ENCODE results near the gene BCL7A.

DNA sequence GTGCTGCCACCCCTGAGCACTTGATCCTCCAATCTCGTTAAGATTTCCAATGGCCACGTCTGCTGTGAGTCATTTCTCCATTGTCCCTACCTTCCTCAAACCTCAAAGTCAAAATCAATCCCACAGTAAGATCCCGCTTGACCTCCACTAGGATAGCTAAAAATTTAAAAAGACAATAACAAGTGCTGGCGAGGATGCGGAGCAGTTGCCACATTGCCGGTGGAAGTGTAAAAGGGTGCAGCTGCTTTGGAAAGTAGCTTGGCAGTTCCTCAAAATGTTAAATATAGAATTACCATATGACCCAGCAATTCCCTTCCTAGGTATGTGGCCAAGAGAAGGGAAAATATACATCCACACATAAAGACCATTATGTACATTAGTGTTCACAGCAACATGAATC lies 9.5 kb upstream of the BCL7A start:
- TF ChIP-seq, protein P1, sequence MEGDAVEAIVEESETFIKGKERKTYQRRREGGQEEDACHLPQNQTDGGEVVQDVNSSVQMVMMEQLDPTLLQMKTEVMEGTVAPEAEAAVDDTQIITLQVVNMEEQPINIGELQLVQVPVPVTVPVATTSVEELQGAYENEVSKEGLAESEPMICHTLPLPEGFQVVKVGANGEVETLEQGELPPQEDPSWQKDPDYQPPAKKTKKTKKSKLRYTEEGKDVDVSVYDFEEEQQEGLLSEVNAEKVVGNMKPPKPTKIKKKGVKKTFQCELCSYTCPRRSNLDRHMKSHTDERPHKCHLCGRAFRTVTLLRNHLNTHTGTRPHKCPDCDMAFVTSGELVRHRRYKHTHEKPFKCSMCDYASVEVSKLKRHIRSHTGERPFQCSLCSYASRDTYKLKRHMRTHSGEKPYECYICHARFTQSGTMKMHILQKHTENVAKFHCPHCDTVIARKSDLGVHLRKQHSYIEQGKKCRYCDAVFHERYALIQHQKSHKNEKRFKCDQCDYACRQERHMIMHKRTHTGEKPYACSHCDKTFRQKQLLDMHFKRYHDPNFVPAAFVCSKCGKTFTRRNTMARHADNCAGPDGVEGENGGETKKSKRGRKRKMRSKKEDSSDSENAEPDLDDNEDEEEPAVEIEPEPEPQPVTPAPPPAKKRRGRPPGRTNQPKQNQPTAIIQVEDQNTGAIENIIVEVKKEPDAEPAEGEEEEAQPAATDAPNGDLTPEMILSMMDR (IDR thresholded peaks at IDR 0.05): no peak
- TF ChIP-seq POLR2AphosphoS5 (IDR thresholded peaks at IDR 0.05) (no peak), POLR2A (IDR thresholded peaks at IDR 0.05) (no peak), EP300 (IDR thresholded peaks at IDR 0.05) (no peak)

Data from stomach (tissue), 4 donors.